DMS79 (cell line): Measurements from ENCODE around the gene IL32.

Experiments used
- DNase-seq: peaks from one replicate; lab custom pipeline; 2025; lab: John Stamatoyannopoulos, UW

The IL32 gene

DNA sequence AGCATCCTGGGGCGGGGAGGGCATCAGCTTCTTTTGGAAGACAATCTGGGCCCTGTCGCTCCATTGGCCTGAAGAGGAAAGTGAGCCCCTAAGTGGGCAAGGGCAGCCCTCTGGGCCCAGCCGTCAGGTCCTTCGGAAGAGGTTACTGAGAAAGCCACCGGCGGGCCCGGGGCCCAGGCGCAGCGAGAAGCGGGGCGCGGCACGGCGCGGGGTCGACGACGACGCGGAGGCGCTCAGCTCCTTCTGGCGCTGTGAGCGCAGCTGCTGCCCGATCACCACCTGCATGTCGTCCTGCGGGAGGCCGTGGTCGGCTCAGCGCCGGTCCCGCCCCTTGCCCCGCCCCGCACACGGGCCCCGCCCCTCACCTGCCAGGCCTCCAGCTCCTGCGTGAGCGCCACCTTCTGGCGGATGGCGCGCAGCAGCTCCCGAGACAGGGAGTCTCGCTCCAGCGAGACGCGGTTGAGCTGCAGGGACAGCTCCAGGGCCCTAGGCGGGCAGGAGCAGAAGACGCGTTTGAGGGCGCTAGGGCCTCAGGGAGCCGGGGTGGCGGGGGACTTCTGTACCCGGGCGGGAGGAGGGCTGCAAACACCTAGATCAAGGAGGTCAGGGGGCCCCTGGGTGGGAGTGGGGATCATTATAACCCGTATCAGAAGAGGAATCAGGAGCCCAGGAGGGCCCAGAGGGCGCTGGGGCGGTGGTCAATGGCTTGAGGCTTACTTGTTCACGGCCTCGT lies 37.3 kb upstream of the IL32 start:
- peak; percentile 69 for DNase-seq

DNA sequence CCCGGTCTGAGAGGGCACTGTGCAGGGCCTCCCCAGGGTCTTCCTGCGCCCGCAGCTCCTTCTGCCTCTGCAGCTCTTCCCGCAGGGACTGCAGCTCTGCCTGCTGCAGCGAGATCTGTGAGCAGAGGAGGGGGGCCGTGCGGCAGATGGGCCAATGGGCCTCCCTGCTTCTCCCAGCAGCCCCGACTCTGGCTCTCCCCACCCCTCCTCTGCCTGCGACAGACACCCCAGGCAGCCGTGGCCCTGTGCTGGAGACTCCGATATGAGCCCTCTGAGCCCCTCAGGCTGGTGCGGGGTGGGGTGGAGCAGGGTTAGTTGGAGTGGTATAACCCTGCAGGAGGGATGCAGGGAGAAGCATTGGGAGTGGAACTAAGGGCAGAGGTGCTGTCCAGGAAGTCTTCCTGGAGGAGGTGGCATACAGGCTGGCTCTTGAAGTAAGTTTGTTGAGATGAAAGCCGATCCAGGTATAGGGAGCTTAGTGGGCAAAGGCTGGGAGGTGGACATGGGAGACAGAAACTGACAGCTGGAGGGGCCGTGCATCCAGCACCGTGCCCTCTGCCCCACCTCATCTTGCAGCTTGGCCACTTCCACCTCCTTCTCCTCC lies 36.6 kb upstream of the IL32 start:
- DNase-seq, result no peak

DNA sequence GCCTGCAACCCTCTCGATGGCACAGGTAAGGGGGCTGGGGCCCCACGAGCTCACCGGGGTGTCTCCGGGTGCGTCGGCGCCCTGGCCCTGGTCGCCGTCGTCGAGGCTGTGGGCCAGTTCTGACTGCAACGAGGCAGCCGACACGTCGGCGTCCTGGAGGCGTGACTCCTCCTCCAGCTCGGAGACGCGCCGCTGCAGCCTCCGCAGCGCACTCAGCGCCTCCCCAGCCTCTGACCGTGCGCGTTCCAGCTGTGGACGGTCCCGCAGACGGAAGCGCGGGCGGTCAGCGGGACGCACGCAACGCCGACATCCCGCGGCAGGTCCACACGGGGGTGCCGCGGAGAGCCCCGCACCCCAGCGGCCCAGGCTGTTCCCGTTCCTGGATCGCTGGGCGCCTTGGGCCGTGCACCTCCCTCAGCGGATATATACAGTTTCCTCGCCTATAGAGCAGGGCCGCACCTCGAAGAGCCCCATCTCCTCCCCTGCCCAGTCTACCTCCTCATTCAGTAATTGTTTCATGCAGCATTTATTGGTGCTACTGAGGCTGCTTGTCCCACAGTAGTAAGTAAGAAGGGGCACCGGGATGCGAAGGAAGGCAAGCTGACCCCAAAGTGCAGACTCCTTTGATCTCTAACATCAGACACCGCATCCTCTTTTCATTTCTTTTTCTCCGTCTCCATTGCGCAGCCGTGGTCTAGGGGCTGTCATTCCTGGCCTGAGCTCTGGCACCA lies 35.8 kb upstream of the IL32 start:
- no peak for DNase-seq

DNA sequence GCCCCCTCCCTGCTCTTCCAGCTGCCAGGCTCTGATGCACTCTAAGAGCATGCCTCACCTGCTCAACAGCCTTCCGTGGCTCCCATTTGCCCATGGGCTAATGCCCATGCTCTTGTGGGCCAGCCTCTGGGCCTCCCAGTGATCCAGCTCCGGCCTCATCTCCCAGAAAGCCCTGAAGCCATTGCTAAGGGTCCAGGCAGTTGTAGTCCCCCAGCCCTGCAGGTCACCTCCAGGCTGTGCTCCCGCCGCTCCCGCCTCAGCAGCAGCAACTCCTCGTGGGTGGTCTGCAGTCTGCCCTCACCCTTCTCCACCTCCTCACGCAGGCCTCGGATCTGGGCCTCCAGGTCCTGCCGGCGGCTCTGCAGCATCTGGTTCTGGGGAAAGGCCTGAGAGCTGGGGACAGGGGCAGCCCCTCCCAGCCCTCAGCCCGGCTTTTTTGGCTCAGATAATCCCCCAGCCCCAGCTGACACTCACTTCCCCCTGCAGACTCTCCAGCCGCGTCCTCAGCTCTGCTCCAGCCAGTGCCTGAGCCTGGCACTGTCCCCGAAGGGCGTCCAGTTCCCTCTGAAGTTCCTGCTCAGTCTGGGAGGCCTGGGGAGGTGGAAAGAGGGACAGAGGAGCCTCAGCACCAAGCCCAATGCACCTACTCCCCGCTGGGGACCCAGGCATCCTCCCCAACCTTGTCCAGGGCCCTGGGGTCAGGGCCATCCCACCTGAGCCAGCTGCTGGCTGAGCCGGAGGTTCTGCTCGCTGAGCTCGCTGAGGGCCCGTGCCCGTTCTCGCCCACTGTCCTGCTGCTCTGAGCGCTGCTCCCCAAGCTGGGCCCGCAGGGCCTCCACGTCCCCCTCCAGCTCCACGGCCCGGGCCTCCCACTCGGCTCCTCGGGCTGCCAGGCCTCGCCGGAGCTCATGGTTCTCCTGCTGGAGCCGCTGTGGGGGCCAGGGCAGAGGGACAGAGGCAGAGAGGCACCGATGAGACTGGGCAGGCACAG lies 34.9 kb upstream of the IL32 start:
- DNase-seq, result no peak

DNA sequence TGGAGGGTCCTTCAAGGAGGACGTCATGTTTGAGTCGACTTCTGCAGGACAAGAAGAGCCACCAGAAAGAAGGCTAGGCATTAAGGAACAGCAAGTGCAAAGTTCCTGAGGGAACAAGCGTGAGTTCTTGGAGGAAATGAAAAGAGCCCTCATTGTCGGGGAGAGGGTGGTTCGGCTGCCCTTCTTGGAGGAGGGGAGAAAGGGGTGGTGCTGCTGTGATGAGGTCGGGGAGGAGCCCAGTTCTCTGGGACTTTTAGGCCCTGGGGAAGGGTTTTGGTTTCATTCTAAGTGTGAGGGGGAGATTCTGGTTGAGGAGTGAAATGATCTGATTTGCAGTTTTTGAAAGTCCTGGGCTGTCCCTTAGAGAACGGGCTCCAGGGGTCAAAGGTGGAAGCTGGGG lies 32.8 kb upstream of the IL32 start:
- DNase-seq, result no peak

DNA sequence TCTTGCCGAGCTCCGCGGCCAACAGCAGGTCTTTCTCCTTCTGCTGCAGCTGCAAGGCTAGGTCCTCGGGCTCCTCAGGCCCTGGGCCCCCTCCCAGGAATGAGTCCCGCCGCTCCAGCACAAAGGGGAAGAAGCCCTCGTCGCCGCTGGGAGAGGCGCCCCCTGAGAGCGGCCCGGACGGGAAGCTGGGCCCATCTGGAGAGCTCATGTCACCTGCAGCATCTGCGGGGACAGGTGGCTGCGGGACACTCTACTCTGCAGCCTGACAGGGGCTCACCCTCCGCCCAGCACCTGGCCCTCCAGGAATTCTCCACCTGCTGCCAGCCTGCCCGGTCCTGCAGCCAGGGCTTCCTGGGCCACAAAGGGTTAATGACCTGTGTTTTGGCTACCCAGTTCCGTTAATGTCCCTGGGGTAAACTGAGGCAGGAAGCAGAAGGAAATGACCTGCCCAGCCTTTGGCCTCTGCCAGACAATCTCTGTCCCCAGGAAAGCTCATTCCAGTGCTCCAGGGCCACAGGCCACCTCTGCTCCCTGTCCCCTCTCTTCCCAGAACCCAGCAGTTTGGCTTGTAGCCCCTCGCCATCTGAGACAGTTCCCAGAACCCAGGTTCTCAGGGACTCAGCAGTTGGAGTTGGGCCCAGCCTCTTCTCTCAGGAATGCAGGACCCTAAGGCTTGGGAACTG lies 30.0 kb upstream of the IL32 start:
- no peak for DNase-seq

DNA sequence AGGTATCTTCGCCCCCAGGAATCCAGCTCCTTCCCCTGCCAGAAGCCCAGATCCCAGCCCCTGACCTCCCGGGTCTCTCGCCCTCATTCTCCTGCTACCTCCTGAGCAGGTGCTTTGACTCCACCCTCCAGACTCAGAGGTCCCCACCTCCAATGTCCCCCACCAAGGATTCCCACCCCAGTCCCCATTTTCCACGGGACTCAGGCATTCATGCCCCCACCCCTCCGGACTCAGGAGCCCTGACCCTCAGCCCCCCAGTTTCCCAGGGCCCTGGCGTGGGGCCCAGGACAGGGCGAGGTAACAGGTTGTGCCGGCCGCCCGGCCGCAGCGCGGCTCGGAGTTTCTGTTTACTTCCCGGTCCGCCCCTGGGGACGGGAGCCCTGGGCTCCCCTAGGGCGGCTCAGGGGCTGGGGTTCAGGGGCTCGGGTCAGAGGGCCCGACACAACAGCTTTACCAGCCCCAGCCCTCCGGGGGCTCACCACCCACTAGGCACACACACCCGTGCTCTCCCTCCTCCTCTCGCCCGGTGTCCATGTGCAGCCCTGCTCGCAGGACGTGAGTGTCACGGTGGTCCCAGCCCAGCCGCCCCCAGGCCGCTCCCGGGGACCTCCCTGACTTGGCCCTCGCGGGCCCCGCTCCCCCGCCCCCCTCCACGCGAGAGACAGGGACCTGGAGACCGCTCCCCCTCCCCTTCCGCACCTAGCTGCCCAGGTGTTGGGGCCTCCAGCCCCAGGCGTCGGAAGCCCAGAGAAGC lies 29.3 kb upstream of the IL32 start:
- no peak for DNase-seq

DNA sequence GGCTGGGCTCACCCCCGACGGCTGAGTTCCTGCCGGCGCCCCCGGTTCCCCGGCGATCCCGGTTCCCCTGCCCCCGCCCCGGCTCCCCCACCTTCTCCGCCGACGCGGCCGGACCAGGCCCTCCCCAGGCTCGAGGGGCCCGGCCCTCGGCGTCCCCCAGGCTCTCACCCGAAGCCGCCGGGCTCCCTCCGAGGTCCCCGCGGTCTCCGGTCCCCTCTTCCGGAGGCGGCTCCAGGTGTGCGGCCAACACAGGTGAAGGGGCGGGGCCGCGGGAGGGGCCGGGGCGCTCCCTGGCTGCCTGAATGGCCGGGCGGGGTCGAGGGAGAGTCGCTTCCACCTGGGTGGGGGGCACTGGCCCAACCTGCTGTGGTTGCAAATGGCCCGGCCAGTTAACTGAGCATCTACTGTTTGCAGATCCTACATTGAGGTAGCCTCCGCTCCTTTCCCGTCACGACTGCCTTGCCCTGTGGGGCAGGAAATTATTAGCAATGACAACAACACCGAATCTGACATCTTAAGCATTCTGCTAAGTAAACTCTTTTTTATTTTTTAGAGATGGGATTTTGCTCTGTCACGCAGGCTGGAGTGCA lies 28.6 kb upstream of the IL32 start, which contains the start of gene BICDL2:
BICDL2 (minus strand) TSS at position 219 of the 590 bp plus-strand sequence. CDS start 1,448 bp downstream, outside the sequence.
- no peak for DNase-seq

DNA sequence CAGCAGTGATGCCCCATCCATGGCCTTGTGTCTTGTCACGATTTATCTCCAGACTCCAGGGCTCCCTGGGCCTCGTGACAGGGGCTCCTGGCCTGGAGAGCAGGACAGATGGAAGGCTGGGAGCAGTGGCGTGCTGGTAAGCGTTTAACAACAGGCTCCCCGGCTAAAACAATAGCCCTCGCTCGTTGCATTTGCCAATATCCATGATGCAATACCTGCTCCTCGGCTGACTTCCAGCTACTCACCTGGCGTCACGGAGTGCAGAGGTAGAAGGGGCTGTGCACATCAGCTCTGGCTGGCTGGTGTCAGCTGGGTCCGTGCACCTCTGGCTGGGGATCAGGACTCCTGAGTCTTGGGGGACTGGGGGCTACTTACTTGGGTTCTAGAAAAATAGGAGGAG lies 27.2 kb upstream of the IL32 start:
- peak; percentile 39 for DNase-seq

DNA sequence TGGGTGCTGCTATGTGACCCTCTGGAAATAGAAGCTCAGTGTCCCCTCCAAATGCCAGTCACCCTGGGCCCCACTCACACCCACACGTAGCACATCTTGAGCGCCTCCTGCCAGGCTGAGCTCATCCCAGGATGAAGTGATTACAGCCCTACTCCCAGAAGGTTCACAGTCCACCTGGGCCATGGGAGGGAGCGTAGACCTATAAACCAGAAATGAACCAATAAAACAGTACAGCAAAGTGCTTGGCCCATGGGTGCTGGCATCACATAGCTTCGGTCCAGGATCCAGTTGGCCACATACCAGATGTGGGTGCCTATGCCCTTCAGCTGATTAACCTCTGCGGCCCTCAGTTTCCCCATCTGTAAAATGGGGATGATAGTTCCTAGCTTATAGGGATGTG lies 26.5 kb upstream of the IL32 start:
- DNase-seq, result no peak

DNA sequence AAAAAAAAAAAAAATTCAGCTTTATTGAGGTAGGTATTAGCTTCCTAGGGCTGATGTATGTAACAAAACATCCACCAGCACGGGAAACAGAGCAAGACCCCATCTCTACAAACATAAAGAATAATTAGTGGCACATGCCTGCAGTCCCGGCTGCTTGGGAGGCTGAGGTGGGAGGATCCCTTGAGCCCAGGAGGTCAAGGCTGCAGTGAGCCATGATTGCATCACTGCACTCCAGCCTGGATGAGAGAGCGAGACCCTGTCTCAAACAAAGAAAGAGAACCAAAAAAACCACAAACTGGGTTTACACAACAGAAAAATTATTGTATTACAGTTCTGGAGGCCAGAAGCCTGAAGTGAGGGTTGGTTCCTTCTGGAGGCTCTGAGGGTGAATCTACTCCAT lies 23.1 kb upstream of the IL32 start:
- no peak for DNase-seq

DNA sequence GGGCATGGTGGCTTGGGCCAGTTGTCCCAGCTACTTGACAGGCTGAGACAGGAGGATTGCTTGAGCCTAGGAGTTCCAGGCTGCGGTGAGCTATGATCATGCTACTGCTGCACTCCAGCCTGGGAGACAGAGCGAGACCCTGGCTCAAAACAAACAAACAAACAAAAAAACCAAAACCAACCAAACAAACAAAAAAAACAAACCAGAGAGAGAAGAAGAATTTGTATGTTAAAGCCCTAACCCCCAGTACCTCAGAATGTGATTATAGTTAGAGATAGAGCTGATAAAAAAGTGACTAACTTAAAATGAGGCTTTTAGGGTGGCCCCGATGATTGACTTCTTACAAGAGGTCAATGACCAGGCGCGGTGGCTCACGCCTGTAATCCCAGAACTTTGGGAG lies 20.7 kb upstream of the IL32 start:
- DNase-seq, result no peak

DNA sequence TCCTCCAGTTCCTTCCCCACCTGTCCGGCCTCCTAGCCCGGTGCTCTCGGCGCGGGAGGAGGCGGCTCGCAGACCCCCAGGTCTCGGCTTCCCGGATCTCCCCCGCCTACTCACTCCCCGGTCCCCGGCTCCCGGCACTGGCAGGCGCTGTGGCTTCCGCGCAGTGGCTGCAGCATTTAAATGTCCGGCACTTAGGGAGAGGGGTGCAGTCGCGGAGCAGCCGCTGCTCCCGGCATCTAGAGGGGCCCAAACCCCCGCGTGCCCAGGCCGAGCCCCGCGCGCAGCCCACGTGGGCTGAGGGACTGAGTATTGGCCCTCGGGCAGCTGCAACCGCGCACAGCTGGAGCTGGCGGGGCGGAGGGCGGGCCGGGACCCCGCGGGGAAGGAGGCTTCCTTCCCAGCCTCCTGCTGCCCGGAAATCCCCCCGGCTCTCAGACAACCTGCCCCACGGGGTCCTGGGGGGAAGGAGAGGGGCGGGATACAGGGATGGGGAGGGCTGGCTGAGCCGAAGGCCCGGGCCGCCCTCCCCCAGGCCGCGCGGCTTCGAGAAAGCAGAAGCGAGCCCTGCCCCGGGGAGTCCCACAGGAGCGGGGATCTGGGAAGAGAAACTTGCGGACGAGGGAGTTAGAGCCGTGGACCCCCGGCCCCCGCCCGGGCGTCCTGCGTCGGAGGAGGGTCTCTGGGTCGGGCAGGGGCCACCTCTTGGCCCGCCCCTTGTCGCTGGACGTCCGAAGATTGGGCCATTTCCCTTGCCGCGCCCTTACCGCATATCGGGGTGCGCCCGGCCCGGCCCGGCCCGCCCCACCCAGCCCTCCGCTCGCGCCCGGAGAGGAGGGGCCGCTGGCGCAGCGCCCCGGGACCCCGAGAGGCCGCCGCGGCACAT lies 19.4 kb upstream of the IL32 start, which contains the start of gene MMP25:
MMP25 (plus strand) TSS at position 804 of the 883 bp plus-strand sequence. CDS start 357 bp downstream, outside the sequence.
- DNase-seq, result no peak

DNA sequence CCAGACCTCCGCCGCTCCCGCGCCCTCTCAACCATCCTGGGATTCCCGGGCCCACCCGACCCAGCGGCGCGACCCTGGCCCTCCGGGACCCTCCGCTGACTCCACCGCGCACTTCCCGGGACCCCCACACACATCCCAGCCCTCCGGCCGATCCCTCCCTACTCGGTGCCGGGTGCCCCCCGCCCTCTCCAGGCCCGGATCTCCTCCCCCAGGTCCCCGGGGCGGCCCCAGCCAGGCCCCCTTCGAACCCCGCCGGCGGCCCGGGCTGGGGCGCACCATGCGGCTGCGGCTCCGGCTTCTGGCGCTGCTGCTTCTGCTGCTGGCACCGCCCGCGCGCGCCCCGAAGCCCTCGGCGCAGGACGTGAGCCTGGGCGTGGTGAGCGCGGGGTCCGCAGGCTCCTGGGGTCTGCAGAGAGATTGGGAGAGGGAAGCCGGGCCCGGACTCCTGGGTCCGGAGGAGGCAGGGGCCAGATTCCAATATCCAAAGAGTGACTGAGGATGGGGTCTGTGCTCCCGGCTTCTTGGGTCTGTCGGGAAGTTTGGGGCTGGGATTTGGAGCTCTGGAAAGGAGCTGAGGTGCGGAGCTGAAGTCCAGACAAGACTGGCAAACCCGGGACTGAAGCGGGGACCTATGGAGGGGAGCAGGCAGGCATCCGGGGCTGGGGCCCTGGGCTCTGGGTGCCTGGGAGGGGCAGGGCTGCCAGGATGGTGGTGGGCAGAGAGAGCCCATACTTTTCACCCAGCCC lies 18.6 kb upstream of the IL32 start:
- DNase-seq, result no peak

DNA sequence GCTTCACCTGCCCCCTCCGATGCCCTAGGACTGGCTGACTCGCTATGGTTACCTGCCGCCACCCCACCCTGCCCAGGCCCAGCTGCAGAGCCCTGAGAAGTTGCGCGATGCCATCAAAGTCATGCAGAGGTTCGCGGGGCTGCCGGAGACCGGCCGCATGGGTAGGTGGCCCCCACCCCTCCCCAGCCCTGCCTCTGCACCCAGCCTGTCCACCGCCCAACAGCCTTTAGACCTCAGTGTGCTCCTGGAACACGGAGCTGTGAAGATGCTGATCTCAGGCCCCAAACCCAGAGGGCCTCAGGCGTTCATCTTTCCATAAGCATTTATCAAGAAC lies 18.1 kb upstream of the IL32 start:
- no peak for DNase-seq

DNA sequence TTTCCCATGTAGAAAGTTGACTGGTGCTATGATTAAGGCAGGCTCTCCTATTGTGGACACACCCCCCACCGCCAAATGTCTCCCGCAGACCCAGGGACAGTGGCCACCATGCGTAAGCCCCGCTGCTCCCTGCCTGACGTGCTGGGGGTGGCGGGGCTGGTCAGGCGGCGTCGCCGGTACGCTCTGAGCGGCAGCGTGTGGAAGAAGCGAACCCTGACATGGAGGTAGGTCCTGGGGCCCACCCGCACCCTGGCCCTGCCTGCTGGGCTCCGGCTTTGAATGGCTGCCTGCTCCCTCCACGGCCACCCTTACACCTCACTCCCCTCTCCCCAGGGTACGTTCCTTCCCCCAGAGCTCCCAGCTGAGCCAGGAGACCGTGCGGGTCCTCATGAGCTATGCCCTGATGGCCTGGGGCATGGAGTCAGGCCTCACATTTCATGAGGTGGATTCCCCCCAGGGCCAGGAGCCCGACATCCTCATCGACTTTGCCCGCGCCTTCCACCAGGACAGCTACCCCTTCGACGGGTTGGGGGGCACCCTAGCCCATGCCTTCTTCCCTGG lies 15.4 kb upstream of the IL32 start:
- DNase-seq, result no peak

DNA sequence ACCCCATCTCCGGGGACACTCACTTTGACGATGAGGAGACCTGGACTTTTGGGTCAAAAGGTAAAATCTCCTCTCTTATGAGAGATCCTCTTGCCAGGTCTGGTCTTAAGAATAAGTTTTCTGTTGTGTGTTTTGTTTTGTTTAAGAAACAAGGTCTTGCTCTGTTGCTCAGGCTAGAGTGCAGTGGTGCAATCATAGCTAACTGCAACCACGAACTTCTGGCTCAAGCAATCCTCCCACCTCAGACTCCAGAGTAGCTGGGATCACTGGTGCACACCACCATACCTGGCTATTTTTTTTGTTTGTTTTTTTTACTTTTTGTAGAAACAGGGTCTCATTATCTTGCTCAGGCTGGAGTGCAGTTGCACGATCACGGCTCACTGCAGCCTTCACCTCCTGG lies 15.0 kb upstream of the IL32 start:
- no peak for DNase-seq

DNA sequence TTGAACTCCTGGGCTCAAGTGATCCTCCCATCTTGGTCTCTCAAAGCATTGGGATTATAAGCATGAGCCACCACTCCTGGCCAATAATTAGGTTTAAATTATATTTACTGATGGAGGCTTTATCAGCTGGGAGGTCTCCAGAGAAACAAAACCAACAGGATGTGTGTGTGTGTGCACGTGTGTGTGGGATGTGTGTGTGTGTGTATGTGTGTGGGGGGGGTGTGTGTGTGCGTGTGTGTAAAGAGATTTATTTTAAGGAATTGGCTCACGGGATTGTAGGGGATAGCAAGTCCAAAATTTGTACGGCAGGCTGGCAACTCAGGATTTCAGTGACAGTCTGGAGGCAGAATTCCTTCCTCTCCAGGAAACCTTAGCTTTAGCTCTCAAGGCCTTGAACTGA lies 14.4 kb upstream of the IL32 start:
- no peak for DNase-seq
